GM18858 (cell line): ENCODE measurements around the gene GNAO1.

ENCODE experiments used
- ATAC-seq: cut with Tn5 transposase; IDR thresholded peaks from one replicate; pipeline ENCODE4 v1.9.1; 2021; ENCODE audit not compliant: unreplicated experiment

GNAO1 gene

DNA sequence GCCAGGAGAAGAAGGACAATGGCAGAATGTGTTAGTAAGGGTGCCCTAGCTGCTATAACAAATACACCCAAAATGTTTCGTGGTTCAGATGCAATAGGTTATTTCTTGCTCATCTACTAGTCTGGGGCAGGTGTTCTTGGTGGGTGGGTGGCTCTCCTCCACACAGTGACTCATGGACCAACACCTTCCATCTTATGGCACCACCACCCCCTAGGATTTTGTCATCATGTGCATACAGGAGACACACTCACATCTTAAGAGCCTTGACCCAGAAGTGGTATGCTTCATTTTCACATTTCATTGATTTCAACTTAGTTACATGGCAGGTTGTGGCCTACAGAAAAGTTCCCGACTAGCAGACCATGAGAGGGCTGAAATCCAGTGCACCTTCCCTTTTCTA, 119.4 kb downstream of the GNAO1 start:
- ATAC-seq, result no peak

- no peak for ATAC-seq
Measured at GRCh38 chr16:56311208-56312027, 120.1 kb downstream of the GNAO1 start.

DNA sequence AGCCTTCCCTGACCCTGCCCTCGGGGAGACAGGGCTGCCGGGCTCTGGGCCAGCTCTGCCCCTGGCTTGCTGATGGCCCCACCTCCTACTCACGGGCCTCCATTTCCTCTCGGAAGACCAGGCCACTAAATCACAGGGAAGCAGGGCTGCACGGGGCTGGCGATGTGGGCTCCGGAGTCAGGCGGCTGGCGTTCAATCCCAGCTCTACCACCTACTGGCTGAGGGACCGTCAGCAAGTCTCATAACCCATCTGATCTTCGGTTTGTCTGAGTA, 120.7 kb downstream of the GNAO1 start:
- no peak for ATAC-seq

GRCh38 chr16:56312556-56312955, 121.3 kb downstream of the GNAO1 start:
- ATAC-seq, result no peak

GRCh38 chr16:56314244-56314850, 123.1 kb downstream of the GNAO1 start:
- no peak for ATAC-seq

GRCh38 chr16:56315955-56316354, 124.7 kb downstream of the GNAO1 start:
- ATAC-seq, result no peak

GRCh38 chr16:56316545-56316944, 125.3 kb downstream of the GNAO1 start:
- ATAC-seq, result no peak

GRCh38 chr16:56317998-56318826, 126.9 kb downstream of the GNAO1 start:
- ATAC-seq, result peak; percentile 84

DNA sequence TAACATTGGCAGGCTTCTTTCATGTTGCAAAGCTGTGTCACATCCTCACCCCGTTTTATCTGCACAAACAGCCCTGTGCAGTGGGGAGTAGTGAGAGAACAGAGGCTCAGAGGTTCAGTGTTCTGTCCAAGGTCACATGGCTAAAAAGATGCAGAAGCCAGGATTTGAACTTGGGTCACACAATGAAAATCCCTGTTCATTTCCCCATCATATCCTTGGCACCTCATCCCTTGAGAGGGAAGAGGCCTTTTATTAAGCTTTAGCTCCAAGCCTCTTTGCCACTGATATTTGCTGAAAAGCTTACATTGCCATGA, 127.5 kb downstream of the GNAO1 start:
- no peak for ATAC-seq

DNA sequence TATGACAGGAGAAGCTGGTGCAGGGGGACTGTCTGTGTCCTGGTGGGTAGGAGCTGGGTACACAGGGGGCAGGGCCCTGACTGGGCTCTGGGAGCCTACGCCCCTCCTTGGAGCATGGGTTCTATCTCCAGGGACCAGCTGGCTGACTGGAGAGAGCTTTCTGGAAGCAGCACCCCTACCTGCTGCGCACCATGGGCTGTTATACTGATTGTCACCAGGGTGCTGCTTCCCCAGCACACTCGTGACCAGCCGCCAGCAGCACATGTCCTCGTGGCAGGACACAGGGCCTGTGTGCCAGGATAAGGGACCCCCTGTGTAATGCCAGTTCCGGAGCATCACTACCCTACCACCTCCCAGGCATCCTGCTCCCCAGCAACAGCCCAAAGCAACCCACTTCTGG, 128.1 kb downstream of the GNAO1 start:
- ATAC-seq, result no peak

DNA sequence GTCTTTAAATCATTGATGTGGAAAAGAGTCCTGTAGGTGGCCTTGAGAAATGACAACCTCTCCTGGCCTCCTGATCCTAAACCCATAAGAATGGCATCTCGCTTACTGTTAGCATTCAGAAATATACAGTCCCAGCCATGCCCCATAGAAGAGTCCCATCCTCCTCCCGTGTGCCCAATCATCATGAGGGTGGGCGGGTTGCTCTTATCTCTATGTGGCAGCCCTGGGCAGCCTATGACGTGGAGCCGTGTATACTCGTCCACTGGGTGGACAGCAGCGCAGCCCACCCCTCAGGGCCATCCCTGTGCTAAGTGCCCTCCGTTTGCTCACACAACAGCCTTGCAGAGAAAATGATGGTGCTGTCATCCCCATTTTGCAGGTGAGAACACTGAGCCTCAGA, 128.8 kb downstream of the GNAO1 start:
- ATAC-seq, result no peak

DNA sequence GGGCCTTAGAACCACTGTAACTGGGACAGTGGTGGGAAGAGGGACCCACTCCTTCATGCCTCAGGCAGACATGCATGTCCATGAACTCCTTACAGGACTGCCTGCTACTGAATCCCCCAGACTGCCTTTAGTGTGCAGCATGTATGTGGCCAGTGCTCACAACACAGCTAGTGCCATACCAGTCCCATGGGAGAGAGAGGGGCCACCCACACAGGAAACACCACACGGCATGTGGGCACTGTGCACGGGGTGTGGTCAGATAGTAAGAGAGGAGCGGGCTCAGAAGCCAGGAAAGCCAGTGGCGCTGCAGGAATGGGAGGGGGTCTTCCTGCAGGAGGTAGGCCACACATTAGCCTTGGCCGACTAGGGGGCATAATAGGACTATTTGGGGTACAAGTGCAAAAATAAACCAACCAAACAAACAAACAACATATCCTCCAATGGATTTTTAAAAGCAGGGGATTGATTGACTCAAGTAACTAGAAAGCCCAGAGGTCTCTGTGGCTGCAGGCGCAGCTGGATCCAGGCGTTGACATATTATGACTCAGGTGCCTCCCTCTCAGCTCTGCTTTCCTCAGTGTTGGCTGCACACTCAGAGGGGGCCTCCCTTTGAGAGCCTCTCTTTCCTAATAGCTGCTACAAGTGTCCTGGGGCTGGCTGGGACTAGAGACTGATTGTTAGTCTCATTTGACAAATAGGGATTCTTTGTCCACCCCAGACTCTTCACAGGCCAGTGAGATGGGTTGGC, 129.7 kb downstream of the GNAO1 start:
- ATAC-seq, result no peak

DNA sequence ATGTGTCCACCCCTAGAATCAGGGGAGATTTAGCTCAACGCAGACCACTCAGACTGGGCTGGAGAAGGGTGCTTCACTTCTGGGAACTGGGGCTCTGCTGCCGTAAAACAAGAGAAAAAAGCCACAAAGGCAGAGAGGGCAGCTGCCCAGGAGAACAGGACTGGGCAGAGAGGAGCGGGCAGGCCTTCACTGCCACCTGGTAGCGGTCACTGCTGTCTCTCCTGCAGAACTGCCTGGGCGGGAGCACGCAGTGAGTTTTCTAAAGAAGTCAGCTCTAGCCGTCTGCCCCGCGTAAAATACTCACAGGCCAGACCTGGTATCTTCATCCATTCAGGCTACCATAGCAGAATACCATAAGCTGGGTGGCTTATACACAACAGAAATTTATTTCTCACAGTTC, 130.3 kb downstream of the GNAO1 start:
- no peak for ATAC-seq

DNA sequence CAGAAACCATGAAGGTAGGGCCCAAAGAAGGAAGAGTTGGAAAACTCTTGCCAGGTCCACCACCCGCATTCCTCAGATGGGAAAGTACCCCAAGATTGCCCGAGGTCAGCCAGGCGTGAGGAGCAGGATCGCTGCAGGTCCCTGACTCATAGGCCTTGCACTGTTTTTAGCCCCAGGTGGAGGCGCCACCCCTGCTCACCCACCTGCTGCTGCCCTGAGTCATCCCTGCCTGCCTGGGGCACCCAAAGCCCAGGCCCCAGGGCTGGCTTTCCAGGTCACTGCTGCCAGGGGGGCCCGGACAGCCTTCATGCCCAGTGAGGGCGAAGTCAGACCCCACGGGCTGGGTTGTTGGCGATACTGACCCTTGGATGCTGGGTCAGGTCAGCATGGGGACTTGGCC, 133.1 kb downstream of the GNAO1 start:
- no peak for ATAC-seq

GRCh38 chr16:56325956-56326355, 134.7 kb downstream of the GNAO1 start:
- no peak for ATAC-seq

DNA sequence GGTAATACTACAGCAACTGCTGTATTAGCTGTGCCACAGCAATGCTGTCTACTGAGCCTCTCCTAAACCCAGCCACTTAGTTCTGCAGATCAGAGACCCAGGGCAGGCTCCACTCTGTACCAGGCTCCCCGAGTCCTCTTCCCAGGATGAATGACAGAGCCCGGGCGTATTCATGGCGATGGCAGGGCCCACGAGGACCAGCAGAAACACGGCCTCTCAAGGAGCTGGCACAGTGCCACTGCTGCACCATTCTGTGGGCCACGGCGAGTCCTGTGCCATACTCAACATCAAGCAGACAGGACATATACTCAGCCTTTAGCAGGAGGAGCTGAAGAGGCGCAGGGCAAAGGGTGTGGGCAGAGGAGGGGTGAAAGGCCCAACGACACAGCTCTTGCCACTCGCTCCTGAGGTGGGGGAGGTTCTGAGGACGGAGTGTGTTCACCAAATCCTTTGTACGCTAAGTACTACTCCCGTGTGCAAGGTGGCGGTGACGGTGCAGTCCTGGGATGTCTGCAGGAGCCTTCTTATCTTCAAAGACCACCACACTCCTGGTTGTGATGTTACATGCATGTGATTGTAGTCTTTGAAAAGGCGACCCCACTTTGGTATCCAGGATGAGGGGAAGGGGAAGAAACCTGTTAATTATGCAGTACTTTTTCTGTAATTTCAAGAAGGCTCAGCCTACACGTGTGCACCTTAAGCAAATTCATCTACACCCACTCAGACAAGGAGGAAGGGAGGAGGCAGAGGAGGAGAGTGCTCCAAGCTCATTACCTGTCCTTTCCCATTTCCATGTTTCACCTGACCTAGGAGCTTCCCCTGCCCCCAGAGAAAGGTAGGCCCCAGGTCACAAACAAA, 136.0 kb downstream of the GNAO1 start:
- ATAC-seq, result no peak

GRCh38 chr16:56327929-56328258, 136.6 kb downstream of the GNAO1 start:
- no peak for ATAC-seq

GRCh38 chr16:56328276-56329022, 137.2 kb downstream of the GNAO1 start:
- no peak for ATAC-seq

- ATAC-seq, result no peak
Measured at GRCh38 chr16:56329887-56330286, 138.6 kb downstream of the GNAO1 start.

GRCh38 chr16:56330476-56330875, 139.2 kb downstream of the GNAO1 start:
- no peak for ATAC-seq
